Stimulated activated CD4-positive, alpha-beta T cell treated with anti-CD3 and anti-CD28 coated beads, Interleukin-12 subunit alpha, Interleukin-12 subunit beta, amount 100 ng/mL, for 4 hours (primary cell): ENCODE results near the gene PPIP5K1.

Experiments used
- DNase-seq: peaks from one replicate; pipeline ENCODE4 v3.0.0-alpha.2; 2020

The PPIP5K1 gene

DNA sequence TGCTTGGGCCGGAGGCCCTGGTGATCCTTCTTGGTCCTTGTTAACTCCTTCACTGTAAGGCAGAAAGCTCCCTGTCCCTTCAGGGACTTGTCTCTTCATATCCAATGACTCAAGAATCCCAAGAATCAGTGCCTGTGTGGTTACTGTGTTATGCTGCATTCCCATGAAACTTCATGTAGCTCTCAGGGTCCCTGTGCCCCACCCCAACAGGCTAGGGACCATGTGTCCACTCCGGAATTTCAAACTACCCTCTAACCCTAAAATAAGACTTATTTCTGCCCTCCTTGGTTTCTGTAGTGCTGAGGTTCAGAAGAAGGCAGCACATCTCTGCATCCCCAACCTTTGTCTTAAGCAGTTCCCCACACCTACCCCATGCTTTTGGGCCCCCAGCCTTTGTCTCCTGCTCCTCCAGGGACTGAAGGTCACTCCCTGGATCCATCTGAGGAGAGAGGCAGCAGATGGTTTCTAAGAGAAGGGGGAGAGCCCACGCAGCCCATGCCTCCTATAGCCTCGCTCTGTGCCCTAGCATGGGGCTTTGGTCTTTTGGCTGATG lies 73.1 kb downstream of the PPIP5K1 start:
- no peak for DNase-seq

DNA sequence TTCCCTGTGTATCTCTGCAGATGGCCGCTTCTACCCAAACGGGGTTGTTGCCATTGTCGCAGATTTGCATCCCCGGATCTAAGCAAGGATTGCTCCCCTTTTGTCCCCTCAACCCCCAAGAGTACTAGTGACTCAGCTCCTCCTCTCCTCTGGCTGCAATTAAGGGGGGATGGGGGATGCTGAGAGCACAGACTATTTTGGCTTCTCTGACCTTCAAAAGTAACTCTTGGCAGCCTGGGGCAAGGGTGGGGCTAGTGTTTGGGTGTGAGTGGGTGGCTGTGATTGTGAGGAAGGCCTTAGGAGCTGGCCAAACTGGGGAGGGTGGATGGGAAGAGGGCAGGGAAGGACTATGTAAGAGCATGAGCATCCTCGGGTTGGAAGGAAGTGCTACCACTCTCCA lies 73.8 kb downstream of the PPIP5K1 start:
- DNase-seq = no peak

DNA sequence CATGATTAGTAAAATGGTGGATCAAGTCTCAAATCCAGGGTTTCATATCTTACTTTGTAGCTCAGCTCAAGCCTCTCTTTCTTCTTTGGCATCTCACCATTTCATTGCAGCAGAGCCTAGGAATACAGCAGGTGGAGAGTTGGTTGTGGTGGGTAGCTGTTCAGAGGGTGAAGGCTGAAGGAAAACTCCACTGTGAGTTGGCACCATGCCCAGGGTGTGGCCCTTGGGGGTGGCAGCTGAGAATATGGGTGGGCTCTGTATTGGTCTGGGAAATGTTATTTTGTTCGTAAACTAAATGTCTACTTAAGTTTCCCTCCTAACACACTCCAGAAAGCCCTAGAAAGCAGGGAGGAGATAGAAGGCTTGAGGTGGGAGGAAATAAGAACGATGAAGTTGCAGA lies 74.3 kb downstream of the PPIP5K1 start:
- DNase-seq = no peak

- DNase-seq = no peak
These were observed 75.6 kb downstream of the PPIP5K1 start for GRCh38 chr15:43514241-43515057.

- DNase-seq = no peak
These were observed 76.5 kb downstream of the PPIP5K1 start for GRCh38 chr15:43513550-43513949.

DNA sequence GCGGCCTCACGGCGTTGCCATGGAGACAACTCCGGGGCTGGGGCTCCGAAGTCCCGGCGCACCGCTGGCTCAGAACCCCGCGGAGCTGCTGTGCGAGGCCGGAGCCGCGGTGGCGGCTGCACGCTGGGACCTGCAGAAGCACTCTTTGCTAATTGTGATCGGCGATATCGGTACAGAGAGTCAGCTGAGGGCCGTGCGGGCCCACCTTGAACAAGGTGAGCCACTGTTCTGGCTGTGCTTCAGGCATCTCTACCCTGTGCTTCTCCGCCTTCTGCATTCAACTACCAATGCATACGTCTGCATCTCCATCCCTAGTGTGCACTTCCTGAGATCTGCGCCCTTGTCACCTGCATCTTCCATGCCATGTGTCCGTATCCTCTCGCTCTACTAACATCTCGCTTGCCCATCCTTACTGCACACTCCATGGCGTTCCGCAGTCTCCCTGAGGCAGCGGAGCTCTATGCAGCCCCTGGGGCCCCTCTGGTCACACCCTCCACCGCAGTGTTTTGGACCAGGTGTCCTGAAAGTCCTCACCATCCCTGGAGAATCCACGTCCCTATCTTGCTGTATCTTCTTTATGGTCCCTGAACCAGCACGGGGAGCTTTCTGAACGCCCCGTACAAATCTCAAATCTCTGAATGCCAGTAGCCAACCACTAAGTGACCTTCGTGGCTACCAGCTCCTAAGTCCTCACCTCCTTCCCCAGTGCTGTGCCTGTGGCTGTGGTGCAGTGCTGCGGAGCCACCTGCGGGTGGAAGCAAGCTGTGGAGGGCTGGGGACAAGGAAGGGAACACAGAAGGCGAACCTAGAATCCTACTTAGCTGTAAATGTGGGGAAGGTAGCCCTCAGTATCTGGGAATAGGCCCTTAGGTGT lies 78.8 kb downstream of the PPIP5K1 start:
- no peak for DNase-seq

DNA sequence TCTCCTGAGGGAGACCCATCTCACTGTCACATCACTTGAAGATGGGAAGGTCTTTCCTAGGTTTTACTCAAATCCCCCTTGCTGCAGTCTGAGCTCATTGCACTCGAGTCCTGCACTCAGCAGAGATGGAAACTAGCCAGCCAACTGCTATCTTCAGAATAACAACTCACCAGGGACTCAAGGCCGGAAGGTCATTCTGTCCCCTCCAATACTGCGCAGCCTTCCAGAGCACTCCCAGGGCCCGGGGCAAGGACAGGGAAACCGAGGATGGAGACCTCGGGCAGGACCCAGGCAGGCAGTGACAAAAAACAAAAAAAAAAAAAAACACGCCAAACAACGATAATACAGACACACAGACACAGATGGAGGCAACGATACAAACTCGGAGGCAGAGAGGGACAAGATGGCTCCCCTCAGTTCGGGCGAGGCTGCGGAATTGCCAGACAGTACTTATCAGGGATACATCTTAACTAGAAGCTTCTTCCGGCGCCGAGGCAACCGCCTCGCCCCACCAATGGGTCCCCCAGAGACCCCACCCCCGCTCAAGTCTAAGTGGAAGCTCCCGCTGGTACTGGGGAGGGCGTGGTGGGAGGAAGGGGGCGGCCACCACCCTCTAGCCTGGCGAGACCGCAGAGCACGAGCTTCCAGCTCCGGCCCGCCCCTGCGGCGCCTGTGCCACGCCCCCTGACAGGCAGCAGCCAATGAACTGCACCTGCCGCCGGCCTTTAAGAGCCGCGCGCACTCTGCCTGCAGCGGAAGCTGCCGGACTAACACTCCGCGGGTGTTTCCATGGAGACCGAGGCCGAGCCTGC lies 79.6 kb downstream of the PPIP5K1 start:
- peak; percentile 93 for DNase-seq

DNA sequence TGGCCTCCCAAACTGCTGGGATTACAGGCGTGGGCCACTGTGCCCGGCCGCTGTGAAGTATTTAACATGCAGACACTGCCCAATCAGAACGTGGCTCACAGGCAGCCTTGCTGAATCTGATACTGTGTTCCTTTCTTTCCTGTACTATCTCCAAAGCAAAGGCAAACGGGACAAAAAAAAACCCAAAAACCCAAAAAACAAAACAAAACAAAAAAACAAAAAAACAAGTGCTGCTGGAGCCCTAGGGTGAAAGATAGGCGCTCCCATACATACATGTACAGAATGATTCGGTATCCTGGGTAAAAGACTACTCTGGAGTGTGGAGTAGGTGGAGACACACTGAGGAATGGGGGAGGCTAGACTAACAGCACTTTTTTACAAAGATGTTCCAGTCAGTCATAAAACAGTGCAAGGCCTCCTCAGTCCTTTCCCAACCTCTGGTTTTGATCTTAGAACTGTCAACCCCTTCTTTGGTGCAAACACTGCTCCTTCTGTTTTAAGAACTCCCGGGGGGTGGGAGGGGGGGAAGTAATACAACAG lies 80.3 kb downstream of the PPIP5K1 start:
- DNase-seq = no peak

GRCh38 chr15:43508991-43509659 lies 80.9 kb downstream of the PPIP5K1 start:
- DNase-seq = no peak

GRCh38 chr15:43508421-43508820 lies 81.6 kb downstream of the PPIP5K1 start:
- no peak for DNase-seq

DNA sequence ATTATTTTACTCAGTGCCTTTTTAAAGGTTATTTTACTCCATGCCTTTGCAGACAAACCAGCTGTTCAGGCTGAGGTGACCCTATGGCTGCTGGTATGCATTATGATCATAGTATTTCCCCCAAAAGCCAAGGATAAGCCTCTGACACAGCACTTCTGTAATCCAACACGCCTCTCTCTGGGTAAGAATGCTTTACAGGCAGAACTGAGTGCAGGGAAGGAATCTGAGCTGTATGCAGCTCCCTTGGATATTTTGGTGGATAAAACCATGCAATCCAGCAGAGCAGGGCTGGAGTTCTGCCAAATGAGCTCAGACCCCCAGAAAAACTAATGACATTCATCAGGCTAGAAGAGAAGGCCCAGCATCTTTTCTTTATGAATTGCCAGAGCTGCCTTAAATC lies 84.3 kb downstream of the PPIP5K1 start:
- no peak for DNase-seq

DNA sequence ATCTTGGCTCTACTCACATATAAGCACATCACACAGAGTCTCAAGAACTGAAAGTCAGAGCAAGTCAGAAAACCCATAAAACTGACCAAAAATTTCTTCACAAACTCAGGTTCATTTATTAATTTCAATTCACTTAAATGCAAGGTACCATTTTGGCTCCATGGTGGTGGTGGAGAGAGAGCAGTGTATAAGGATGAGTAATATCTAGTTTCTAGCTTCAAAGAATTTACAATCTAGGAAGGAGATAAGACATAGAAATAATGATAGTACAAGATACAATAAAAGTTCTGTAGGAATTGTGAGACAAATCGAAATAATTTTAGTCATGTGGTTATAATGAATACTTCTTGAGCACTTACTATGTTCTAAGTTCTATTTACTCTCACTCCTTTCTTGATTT lies 90.4 kb downstream of the PPIP5K1 start:
- no peak for DNase-seq

GRCh38 chr15:43498990-43499389 lies 91.0 kb downstream of the PPIP5K1 start:
- no peak for DNase-seq

DNA sequence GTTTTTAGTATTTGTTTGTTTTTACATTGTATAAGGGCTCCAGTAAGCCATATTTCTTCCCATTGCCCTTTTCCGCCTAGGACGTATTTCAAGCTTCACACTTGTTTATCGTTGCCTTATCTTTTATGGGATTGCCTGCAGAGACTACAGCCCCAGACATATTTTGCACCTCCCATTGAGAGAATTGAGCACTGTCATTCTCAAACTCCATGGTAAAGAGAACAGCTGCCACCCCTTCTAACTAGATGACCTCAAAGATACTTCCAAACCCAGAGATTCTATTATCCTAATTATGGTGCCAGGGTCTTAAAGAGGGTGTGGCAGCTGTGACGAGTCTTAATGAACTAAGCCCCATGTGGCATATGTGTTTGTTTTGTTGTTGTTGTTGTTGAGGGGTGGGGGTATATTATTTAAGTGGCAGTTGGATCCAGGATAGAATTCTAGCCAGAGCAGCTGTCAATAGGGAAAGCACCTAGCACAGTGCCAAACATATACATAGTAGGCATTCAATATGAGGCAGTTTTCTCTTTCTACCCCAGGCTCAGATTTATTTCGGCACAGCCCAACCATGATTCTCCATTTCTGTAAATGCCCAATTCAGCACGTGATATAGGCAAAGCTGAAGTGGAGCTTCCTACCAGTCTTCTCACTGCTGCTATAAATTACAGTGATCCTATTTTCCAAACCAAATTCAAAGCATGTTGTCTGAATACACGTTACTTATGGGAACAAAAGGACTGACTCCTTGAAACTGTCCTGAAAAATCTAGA lies 96.1 kb downstream of the PPIP5K1 start:
- no peak for DNase-seq

DNA sequence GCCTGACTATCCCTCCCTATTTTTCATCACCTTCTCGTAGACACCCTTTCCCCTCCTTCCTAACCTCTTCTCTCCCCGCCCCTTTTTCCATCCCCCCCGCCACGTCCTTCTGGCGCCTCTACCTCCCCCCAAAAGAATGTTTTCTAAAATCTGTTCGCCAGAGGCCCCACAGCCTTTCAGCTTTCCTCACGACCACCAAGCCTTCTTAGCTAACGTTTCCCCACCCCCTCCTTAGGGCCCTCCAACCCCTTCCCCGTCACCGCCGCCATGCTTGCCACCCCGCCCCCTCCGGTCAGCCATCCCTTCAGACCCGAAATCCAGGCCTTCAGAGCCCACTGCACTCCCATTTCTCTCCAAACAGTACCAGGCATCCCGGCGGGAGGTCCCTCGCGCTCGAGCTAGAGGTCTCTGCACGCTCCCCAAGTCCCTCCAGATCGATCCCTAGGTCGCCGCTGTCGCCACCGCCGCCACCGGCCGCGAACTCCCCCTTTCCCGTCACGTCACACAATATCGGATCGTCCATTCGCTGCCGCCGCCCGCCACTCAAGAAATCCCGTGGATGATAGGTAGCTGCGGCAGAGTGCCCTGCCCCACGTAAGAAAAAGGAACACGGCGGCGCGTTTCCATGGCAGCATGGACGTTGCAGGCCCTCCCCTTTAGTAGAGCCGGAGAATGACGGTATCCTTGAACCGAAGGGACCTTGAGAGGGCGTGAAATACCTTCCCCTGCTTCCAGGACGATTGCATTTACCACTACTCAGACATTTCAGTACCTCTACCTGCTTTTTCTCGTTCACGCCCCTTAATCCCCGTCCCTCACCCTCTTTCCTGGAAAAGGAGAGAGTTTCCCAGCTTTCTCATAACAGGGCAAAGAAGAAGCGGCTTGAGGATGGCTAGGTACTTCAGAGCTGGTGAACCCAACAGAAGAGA lies 97.1 kb downstream of the PPIP5K1 start, which contains the start of gene TP53BP1:
TP53BP1 (minus strand) TSS at position 484 of the 929 bp plus-strand sequence; CDS start at position 371, 113 bp downstream.
- DNase-seq = peak; percentile 92

- DNase-seq = no peak
These were observed 97.7 kb downstream of the PPIP5K1 start for GRCh38 chr15:43492266-43492665.

GRCh38 chr15:43489191-43489590 lies 100.8 kb downstream of the PPIP5K1 start:
- no peak for DNase-seq

DNA sequence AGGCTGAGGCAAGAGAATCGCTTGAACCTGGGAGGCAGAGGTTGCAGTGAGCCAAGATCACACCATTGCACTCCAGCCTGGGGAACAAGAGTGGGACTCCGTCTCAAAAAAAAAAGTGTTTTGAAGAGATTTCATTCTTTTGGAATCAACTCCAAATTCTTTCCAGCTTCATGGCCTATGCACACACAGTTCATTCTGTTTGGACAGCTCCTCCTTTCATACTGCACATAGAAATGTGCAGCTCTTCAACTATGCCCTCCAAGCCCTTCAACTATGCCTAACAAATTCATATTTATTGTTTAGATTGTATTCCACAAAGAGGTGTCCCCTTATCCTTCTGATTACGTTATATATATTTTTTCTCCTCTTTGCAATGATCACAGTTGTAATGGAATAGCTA lies 101.2 kb downstream of the PPIP5K1 start:
- no peak for DNase-seq

- no peak for DNase-seq
These were observed 102.6 kb downstream of the PPIP5K1 start for GRCh38 chr15:43487271-43487895.
